ENCODE results near the gene SORBS1.

The SORBS1 gene

GRCh38 chr10:95565336-95565735 lies 4.2 kb upstream of the SORBS1 start:
- no peak for DNase-seq (ENCODE audit: low spot score)

- no peak for DNase-seq (ENCODE audit: low spot score)
Observed at GRCh38 chr10:95564291-95564690, 3.1 kb upstream of the SORBS1 start.

GRCh38 chr10:95562341-95562965 lies 1.3 kb upstream of the SORBS1 start:
- DNase-seq (ENCODE audit: low spot score), result no peak

- peak; percentile 5 for DNase-seq (ENCODE audit: low spot score)
Observed at GRCh38 chr10:95561864-95562177, 650 bp upstream of the SORBS1 start.

- DNase-seq (ENCODE audit: low spot score), result peak; percentile 37
Observed at GRCh38 chr10:95560278-95561176, 644 bp downstream of the SORBS1 start.

GRCh38 chr10:95559896-95560277 lies 1.3 kb downstream of the SORBS1 start:
- DNase-seq (ENCODE audit: low spot score), result no peak

GRCh38 chr10:95559471-95559870 lies 1.7 kb downstream of the SORBS1 start:
- DNase-seq (ENCODE audit: low spot score), result no peak

GRCh38 chr10:95558593-95559320 lies 2.4 kb downstream of the SORBS1 start:
- DNase-seq (ENCODE audit: low spot score), result no peak

- DNase-seq (ENCODE audit: low spot score), result no peak
Observed at GRCh38 chr10:95556994-95557767, 4.0 kb downstream of the SORBS1 start.

- DNase-seq (ENCODE audit: low spot score), result no peak
Observed at GRCh38 chr10:95553674-95554073, 7.5 kb downstream of the SORBS1 start.

GRCh38 chr10:95552679-95553342 lies 8.4 kb downstream of the SORBS1 start:
- DNase-seq (ENCODE audit: low spot score), result no peak

GRCh38 chr10:95550073-95550672 lies 11.0 kb downstream of the SORBS1 start:
- no peak for DNase-seq (ENCODE audit: low spot score)

- no peak for DNase-seq (ENCODE audit: low spot score)
Observed at GRCh38 chr10:95547791-95548435, 13.3 kb downstream of the SORBS1 start.

- DNase-seq (ENCODE audit: low spot score), result no peak
Observed at GRCh38 chr10:95547197-95547596, 14.0 kb downstream of the SORBS1 start.

GRCh38 chr10:95545981-95546380 lies 15.2 kb downstream of the SORBS1 start:
- no peak for DNase-seq (ENCODE audit: low spot score)

GRCh38 chr10:95544783-95545500 lies 16.2 kb downstream of the SORBS1 start:
- DNase-seq (ENCODE audit: low spot score), result no peak

- DNase-seq (ENCODE audit: low spot score), result no peak
Observed at GRCh38 chr10:95543459-95543858, 17.7 kb downstream of the SORBS1 start.

GRCh38 chr10:95542761-95543160 lies 18.4 kb downstream of the SORBS1 start:
- DNase-seq (ENCODE audit: low spot score), result no peak

- no peak for DNase-seq (ENCODE audit: low spot score)
Observed at GRCh38 chr10:95542330-95542729, 18.8 kb downstream of the SORBS1 start.

GRCh38 chr10:95540514-95541052 lies 20.6 kb downstream of the SORBS1 start:
- DNase-seq (ENCODE audit: low spot score), result no peak
